Ishikawa (cell line): ENCODE results near the gene ADCY5.

Source experiments
- CEBPB ChIP-seq: IDR thresholded peaks from 2 replicates; pipeline ENCODE4 v1.6.1; 2012
- EGR1 ChIP-seq: IDR thresholded peaks from 2 replicates; pipeline ENCODE4 v1.6.1; 2012
- NFIC ChIP-seq: IDR thresholded peaks from 2 replicates; pipeline ENCODE4 v1.6.1; 2012
- TAF1 ChIP-seq: IDR thresholded peaks from 2 replicates; pipeline ENCODE4 v1.6.1; 2012; ENCODE audit warnings: low read depth, mild to moderate bottlenecking
- TF ChIP-seq, protein P1 (sequence below): IDR thresholded peaks from 2 replicates; pipeline ENCODE4 v1.6.1; 2012

DNA sequence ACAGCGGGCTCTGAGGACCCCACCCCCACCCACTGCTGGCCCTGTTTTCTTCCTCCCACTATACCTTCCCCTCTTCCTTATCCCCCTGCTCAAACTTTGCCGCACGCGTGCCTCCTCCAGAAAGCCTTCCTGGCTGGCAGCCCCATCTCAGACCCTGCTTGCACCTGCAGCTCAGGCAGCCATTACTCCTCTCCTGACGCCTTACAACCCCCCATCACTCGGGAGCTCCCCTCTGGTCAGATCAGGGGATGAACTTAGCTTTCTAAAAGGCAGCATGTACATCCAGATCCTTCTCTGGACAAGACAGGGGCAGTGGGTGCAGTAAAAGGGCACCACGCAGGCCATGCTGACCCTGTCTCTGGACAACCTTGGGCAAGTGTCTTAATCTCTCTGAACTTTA is 152.6 kb downstream of the ADCY5 start:
- TF ChIP-seq EGR1 = no peak
- TF ChIP-seq, protein P1, sequence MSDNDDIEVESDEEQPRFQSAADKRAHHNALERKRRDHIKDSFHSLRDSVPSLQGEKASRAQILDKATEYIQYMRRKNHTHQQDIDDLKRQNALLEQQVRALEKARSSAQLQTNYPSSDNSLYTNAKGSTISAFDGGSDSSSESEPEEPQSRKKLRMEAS = no peak
- no peak for TF ChIP-seq NFIC
- TF ChIP-seq TAF1 = no peak
- no peak for TF ChIP-seq CEBPB
